ENCODE measurements around the gene FOXA3.
"Not testable (repeated sequence)": the region's sequence is repeated elsewhere in the genome, so short reads cannot be mapped to it uniquely, and the experiment has no call there.

The FOXA3 gene

GRCh38 chr19:45828523-45828922, 35.6 kb upstream of the FOXA3 start:
- no peak for DNase-seq

GRCh38 chr19:45828945-45829344, 35.2 kb upstream of the FOXA3 start:
- no peak for DNase-seq

- no peak for DNase-seq
Measured at GRCh38 chr19:45834970-45835369, 29.2 kb upstream of the FOXA3 start.

- no peak for DNase-seq
Measured at GRCh38 chr19:45842198-45842597, 21.9 kb upstream of the FOXA3 start.

GRCh38 chr19:45847663-45848062, 16.5 kb upstream of the FOXA3 start:
- no peak for DNase-seq

- no peak for DNase-seq
Measured at GRCh38 chr19:45848922-45849321, 15.2 kb upstream of the FOXA3 start.

GRCh38 chr19:45852145-45852750, 11.9 kb upstream of the FOXA3 start:
- no peak for DNase-seq

- no peak for DNase-seq
Measured at GRCh38 chr19:45852983-45853382, 11.1 kb upstream of the FOXA3 start.

- DNase-seq: no peak
Measured at GRCh38 chr19:45854167-45854778, 9.9 kb upstream of the FOXA3 start.

GRCh38 chr19:45860359-45861259, 3.5 kb upstream of the FOXA3 start:
- DNase-seq: no peak

GRCh38 chr19:45862271-45862563, 1.9 kb upstream of the FOXA3 start:
- no peak for DNase-seq

GRCh38 chr19:45862564-45863334, 1.4 kb upstream of the FOXA3 start, which contains the start of gene SYMPK:
Gene SYMPK (minus strand): TSS chr19:45863147. CDS start chr19:45854495, 8,652 bp downstream.
- DNase-seq: peak; percentile 99

GRCh38 chr19:45863335-45863839, 739 bp upstream of the FOXA3 start:
- DNase-seq: no peak

- DNase-seq: no peak
Measured at GRCh38 chr19:45864629-45865082, 530 bp downstream of the FOXA3 start.

- DNase-seq: no peak
Measured at GRCh38 chr19:45865269-45865948, 1.3 kb downstream of the FOXA3 start.

GRCh38 chr19:45866400-45867176, 2.5 kb downstream of the FOXA3 start:
- no peak for DNase-seq

GRCh38 chr19:45867241-45867640, 3.1 kb downstream of the FOXA3 start:
- not testable (repeated sequence) for DNase-seq

GRCh38 chr19:45870798-45871197, 6.7 kb downstream of the FOXA3 start:
- no peak for DNase-seq

GRCh38 chr19:45872095-45872919, 8.2 kb downstream of the FOXA3 start:
- DNase-seq: no peak

GRCh38 chr19:45873219-45873772, 9.2 kb downstream of the FOXA3 start:
- DNase-seq: no peak

Data from central memory CD4-positive, alpha-beta T cell (primary cell).